ENCODE results near the gene USP3.

GRCh38 chr15:63611177-63611576, 106.8 kb downstream of the USP3 start:
- TF ChIP-seq CTCF (IDR thresholded peaks at IDR 0.05) (no peak), POLR2A (IDR thresholded peaks at IDR 0.05) (no peak)

All from transverse colon (tissue), 3 donors.